SH-SY5Y (cell line): ENCODE results near the gene GRIA1.

Experiments
- GATA2 ChIP-seq: IDR thresholded peaks from 2 replicates; pipeline ENCODE4 v1.6.1; 2011; ENCODE audit warnings: mild to moderate bottlenecking, low read depth, low read length
- GATA3 ChIP-seq: IDR thresholded peaks from 2 replicates; pipeline ENCODE4 v1.6.1; 2011; ENCODE audit warnings: low read depth, mild to moderate bottlenecking, low read length, moderate library complexity

GRIA1 gene

GRCh38 chr5:153516504-153517240 lies 26.2 kb downstream of the GRIA1 start:
- no peak for TF ChIP-seq GATA2
- no peak for TF ChIP-seq GATA3

DNA sequence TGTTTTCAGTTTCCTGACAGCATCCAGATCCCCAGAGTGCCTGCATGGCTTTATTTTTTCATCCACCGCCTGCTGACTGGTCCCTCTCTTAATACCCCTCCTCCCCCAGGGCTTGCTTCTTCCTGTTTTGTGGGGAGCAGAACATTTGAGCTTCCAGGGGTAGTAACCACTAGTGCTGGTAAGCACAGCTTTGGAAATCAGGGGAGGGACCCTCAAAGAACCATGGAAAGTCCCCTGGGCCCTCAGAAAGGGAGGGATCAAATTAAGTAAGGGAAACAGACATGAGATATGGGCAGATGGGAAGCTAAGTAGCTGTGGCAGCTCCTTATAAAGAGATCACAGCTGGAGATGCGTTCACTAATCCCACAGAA lies 26.8 kb downstream of the GRIA1 start:
- TF ChIP-seq GATA3 (no peak), GATA2 (no peak)

DNA sequence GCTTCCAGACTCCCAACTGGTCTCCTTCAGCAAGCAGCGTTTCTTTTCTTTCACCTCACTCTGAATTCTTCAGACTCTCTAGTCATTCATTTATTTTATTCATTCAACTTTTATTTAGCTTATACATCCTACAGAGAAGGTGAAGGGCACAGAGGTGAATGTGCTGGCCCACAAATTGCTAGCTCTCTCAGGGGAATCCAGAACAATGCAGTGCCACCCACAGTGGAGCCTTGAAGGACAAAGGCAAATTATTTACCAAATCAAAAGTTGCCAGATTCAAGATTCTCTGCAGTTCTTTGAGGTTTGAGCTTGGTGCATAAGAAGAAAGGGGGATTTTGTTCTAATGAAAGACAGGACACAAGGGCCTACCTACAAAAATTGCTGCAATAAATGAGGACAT lies 29.7 kb downstream of the GRIA1 start:
- TF ChIP-seq GATA2, result no peak
- no peak for TF ChIP-seq GATA3

GRCh38 chr5:153520952-153521351 lies 30.5 kb downstream of the GRIA1 start:
- TF ChIP-seq GATA3, result no peak
- no peak for TF ChIP-seq GATA2

- TF ChIP-seq GATA3, result no peak
- no peak for TF ChIP-seq GATA2
Observed at GRCh38 chr5:153523211-153523610, 32.7 kb downstream of the GRIA1 start.

GRCh38 chr5:153523831-153524230 lies 33.4 kb downstream of the GRIA1 start:
- no peak for TF ChIP-seq GATA3
- TF ChIP-seq GATA2, result no peak

GRCh38 chr5:153525536-153525935 lies 35.1 kb downstream of the GRIA1 start:
- TF ChIP-seq GATA2 (no peak), GATA3 (no peak)

- TF ChIP-seq GATA3, result no peak
- peak; percentile 37; the same call in 1 of the 2 replicates for TF ChIP-seq GATA2
Observed at GRCh38 chr5:153530357-153531143, 40.1 kb downstream of the GRIA1 start.

DNA sequence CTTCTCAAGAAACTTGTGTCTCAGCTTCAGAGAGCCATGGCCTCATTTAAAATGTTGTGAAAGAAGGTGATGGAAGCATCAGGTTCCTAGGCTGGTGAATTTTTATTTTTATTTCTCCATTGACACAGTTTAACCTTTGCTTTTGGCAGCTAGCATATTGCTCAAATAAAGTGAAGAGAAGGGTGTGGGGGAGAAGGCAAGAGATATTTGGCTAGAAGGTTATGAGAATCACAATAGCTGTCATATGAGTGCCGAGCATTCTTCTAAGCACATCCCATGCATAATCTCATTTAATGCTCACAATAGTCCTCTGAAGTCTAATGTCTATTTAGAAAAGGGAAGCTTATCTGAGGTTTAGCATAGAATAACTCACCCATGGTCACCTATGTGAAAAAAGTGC lies 43.1 kb downstream of the GRIA1 start:
- no peak for TF ChIP-seq GATA3
- no peak for TF ChIP-seq GATA2

DNA sequence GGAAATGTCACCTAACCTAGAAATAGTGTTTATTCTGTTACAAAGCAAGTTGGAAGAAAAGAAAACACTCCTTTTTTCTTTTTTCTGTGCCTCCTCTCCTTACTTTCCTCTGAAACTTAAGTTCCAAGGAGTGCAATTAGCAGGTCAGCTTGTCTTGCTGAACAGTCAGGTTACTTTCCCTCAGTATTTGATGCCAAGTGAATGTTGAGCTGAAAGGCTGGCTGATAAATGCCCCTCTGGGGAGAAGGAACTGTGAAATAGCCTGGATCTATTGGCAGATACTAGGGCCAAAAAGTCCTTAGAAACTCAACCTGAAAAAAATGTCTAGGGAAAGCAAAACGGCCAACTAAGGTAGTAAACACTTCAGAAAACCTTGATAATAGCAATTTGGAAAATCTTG lies 43.6 kb downstream of the GRIA1 start:
- TF ChIP-seq GATA2, result no peak
- TF ChIP-seq GATA3, result no peak

GRCh38 chr5:153537207-153537606 lies 46.7 kb downstream of the GRIA1 start:
- TF ChIP-seq GATA2 (no peak), GATA3 (no peak)

GRCh38 chr5:153539983-153540382 lies 49.5 kb downstream of the GRIA1 start:
- TF ChIP-seq GATA3, result no peak
- TF ChIP-seq GATA2, result no peak

DNA sequence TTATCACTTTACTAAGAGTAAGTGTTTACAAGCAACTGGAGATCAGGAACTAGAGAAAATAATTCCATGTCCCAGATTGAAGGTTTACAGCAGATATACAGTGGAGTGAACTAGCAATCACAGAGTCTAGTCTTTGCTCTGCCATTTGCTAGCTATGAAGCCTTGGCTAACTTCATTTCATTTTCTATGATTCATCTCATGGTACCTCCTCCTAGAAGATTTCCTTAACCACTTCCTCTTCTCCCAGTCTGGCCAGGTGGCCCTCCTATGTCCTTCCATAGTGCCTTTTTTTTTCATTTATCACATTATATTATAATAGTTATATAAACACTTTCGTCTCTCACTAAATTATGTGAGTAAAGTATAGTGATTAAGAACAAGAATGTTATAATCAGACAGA lies 52.1 kb downstream of the GRIA1 start:
- no peak for TF ChIP-seq GATA3
- TF ChIP-seq GATA2, result no peak

- TF ChIP-seq GATA2 (no peak), GATA3 (no peak)
Observed at GRCh38 chr5:153543288-153543687, 52.8 kb downstream of the GRIA1 start.

- no peak for TF ChIP-seq GATA3
- TF ChIP-seq GATA2, result no peak
Observed at GRCh38 chr5:153543959-153544470, 53.5 kb downstream of the GRIA1 start.
